T follicular helper cell (primary cell): ENCODE results near the gene PAX5.
"Not testable (repeated sequence)": the region's sequence is repeated elsewhere in the genome, so short reads cannot be mapped to it uniquely, and the experiment has no call there.

ENCODE experiments used
- DNase-seq: peaks from one replicate; pipeline ENCODE4 v3.0.0-alpha.2; 2020; ENCODE audit warnings: low read depth
- total RNA-seq, 2 experiments: gene quantifications; one replicate each; lab custom pipeline; 2026; lab: John Stamatoyannopoulos, UW

PAX5 gene
- 0 to 0.26 reads per million in 2 experiments for total RNA-seq

DNA sequence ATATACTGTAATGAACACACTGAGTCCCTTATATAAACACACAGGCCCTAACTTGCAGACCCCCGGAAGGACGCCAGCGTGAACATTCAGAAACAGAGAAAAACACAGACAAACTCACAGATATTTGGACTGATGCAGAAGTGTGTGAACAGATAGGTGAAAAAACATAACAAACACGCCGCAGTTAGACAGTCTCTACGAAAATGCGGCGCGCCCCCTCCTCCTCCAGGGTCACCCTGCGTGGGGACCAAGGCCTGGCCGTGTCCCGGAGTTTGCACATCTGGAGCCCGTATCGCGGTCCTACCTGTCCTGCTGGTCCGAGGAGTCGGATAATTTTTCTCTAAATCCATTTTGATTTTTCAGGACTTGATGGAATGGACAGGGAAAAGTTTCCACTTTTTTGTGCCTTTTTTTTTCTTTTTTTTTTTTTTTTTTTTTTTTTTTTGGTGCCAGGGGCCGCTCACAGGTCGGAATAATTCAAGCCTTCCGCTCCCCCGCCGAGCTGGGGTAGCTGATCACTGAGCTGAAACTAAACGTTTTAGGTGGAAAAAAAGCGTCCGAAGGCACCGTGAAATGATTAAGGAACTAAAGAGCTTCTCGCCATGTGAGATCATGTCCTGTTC is at the start of gene PAX5:
TSS of gene PAX5 (minus strand) at position 587 of the 623 bp plus-strand sequence. CDS start at position 350, 237 bp downstream.
- DNase-seq, result no peak

- no peak for DNase-seq
Measured at GRCh38 chr9:37083654-37084053, 49.6 kb upstream of the PAX5 start.

GRCh38 chr9:37082214-37082765 is 48.2 kb upstream of the PAX5 start:
- no peak for DNase-seq

DNA sequence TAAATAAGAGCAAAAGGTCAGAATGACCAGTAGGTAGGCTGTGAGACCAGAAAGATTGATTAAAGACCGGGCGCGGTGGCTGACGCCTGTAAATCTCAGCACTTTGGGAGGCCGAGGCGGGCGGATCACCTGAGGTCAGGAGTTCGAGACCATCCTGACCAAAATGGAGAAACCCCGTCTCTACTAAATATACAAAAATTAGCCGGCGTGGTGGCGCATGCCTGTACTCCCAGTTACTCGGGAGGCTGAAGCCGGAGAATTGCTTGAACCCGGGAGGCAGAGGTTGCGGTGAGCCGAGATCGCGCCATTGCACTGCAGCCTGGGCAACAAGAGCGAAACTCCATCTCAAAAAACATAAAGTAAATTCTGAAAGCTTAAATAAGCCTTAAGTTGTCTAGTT is 47.4 kb upstream of the PAX5 start:
- DNase-seq, result not testable (repeated sequence)

GRCh38 chr9:37080165-37080628 is 46.1 kb upstream of the PAX5 start:
- DNase-seq, result not testable (repeated sequence)

DNA sequence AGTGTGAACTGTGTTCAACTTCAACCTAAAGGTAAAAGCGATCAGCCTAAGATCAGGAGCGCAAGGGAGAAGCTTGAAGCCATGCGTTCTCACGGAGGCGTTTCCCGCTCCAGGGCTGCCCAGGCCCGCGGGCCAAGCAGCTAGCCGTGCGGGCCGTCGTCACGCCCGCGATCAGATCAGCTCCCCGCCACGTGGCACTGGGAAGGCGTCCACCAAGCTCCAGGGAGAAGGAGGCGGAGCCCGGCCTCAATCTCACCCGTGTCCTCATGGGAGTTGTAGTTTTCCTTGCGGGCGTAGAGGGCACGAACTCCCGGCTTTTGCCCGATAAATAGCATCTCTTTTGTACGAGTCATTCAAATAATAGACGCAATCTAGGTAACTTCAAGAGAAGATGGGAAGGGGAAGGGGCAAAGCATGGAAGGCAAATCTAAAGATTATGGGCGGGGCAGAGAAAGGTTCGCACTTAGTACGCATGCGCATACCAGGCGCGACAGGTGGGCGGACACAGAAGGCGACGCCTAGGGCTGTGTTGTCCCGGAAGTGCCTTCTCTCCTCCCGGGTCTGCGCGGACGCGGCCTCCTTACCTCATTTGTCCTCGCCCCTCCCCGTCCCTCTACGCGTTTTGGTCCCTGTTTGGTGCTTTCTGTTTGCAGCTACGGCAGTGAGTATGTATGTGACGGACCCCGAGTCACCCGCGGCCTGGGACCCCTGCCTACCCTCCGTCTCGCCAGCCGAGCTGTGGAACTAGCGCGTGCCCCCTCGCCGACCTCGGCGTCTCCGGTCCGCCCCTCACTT is 45.5 kb upstream of the PAX5 start:
- DNase-seq, result peak; percentile 89

DNA sequence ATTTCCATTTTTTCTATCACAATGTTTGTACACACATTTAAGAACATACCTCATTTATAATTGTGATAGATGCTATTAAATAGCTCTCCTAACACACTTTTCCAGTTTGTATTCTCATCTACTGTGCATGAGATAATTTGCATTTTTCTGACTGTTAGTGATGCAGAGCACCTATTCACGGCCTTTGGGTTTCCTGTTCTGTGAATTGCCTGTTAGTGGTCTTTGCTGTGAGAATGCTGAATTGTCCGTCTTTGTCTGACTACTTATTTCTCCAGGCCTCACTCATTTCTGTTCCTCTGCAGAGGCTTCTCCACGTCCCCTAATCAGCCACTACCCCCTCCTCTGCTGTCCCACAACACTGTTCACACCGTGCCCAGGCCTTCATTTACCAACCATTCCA is 40.7 kb upstream of the PAX5 start:
- not testable (repeated sequence) for DNase-seq

GRCh38 chr9:37066139-37066725 is 32.2 kb upstream of the PAX5 start:
- DNase-seq, result no peak

- no peak for DNase-seq
Measured at GRCh38 chr9:37062336-37062735, 28.3 kb upstream of the PAX5 start.

- no peak for DNase-seq
Measured at GRCh38 chr9:37061768-37062167, 27.7 kb upstream of the PAX5 start.

GRCh38 chr9:37060833-37061232 is 26.8 kb upstream of the PAX5 start:
- DNase-seq, result no peak

- no peak for DNase-seq
Measured at GRCh38 chr9:37056046-37056920, 22.2 kb upstream of the PAX5 start.

DNA sequence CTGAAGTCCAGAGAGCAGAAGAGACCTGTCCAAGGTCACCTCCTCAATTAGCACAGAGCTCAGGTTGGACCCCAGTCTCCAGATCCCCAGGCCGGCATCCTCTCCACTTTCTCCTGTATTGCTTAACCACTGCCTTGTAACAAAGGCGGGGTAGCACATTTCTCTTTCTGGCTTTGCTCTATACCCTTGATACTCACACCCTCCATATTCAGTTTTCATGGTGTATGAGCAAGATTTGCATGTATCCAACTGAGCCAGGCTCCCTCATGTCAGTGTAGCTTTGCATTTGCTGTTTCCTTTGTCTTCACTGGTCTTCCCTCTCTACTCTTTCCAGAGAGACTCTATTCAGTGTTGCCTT is 20.3 kb upstream of the PAX5 start:
- DNase-seq, result not testable (repeated sequence)

DNA sequence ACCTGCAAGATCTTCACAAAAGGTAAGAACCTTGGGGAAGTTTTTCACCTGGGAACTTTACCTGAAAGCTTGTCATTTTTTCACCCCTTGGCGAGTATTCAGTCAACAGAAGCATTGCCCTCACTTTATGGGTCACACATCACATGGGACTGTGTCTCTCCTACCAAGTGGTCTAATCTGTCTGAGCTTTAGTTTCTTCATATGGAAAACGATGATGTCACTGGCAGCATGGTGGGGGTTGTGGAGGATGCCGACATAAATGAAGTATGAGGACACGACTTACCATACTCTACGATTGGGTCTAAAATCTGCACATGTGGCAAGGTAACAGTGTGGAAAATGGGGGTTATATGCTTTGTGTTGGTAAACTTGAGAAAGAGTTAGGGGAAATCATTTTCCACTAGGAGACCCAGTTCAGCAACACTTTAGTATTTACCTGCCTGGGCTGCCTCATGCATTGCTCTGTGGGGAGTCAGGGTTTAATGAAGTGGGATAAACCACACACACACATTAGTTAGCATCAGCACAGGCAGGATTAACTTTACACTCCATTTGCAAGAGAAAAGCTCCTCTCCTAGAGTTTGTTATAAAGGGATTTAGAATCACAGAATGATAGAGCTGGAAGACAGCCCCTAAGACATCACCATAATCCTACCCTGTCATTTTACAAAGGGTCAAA is 19.8 kb upstream of the PAX5 start:
- DNase-seq, result no peak

- DNase-seq, result no peak
Measured at GRCh38 chr9:37046683-37047082, 12.6 kb upstream of the PAX5 start.

DNA sequence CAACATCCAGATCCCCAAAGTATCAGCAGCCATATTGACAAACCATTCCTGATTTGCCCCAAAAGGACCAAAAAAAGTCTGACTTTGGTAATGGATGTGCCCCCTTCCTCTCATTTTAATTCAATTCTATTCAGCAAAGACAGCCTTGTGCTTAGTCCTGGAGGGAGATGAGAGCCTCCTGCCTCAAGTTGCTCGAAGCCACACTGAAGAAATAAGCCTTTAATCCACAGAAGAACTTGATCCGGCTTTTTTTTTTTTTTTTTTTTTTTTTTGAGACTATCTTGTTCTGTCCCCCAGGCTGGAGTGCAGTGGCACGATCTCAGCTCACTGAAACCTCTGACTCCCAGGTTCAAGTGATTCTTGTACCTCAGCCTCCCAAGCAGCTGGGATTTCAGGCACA is 8.4 kb upstream of the PAX5 start:
- DNase-seq, result no peak

DNA sequence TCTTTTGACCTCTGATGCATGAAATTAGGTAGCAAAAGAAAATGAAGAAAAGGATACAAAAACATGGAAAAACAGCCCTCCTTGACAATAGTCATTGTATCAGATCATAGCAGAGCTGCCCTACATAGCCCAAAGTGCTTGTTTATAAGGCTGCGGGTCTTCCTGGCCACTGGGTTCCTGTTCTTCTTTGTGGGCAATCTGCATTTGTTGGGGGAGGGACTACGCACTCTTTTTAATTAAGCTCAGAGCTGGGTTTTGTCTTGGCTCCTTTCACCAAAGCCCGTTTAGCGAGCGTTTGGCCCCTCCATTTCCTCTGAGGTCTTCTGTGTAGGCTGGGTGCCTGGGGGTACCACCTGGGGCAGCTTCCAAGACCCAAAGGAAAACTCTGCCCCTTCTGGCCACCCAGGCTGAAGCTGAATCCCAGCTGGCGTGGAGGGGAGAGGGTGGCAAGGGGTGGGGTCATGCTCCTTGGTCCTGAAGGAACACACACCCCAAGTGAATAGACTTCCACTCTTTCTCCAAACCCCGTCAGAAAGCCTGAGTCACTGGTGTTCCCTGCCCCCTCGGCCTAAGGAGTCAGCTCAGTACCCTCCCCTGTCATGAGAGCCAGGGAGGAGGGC is 6.5 kb upstream of the PAX5 start:
- DNase-seq, result no peak

DNA sequence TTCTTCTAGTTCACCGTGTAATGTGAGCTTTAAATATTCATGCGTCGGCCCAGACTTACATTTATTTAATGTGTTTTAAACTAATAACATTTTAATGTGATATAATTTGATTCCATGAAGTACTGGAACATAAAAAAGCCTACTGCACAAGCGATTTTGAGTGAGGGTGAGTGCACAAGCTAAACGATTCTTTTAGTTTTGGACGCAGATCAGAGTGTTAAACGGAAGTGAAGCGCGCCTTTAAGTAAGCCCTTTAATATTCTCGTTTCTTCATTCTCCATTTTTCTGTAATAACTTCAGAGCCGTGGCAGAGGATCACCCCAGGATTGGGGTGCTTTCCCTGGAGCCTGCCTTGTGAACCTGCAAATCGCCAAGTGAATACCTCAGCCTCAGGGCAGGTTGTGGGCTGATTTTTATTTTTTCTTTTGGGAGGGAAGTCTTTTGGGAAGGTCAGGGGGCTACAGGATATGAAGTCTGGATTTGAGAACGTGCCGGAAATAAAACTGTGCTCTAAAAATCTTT is 4.9 kb upstream of the PAX5 start:
- no peak for DNase-seq

GRCh38 chr9:37038302-37038942 is 4.4 kb upstream of the PAX5 start:
- no peak for DNase-seq
